ENCODE results near the gene PSKH1.

DNA sequence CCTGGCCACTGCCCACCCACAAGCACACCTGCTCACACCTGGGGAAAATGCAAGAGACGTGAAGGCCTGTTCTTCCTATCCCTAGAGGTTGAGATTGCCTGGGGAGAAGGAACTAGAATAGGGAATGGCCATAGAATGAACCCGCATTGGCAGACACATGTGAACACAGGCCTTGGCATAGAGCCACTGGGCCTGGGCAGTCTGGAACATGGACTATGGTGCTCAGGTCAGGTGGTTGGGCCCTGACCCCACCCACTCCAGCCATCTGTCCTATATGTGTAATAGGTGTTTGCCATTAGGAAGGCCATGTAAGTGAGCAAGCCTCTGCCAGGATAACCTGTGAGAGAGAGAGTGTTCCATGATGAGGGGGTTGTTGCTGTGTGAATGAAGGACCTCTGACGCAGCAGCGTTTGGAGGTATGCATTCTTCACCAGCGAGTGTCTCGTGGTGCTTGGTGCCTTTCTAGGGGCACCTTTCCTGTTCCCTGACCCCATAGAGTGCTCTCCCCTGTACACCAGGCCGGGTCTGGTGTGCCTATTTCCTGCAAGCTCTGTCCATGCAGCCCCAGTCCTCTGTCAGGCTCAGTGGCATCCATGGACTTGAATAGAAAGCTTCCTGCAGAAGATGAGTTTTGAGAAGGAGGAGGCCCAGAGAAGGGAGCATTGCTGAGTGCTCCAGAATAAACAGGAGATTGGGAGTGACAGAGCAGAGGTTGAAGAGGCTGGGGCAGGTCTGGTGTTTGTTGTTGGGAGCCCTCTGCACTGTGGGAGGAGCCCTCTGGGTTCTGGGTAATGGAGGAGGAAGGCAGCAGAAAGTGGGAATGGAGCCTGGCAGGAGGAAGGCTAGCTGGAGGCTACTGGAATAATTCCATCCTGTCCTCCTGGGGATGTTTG is 23.0 kb downstream of the PSKH1 start:
- TF ChIP-seq POLR2AphosphoS5 (IDR thresholded peaks at IDR 0.05; ENCODE audit: borderline replicate concordance, low read depth, low read length): no peak
- TF ChIP-seq EZH2 (IDR thresholded peaks at IDR 0.05): no peak
